ENCODE data around the gene KRT74. TPM values are rescaled to one million over a fixed set of nuclear protein-coding genes. Genes with fewer than 3 reads are reported as not detected.

The KRT74 gene
- total and polyA plus RNA-seq, 2 of the 8 experiments (the other 6 are each of a cell fraction or from before 2014, with no cell fraction given) = not detected

- no peaks in the 10 kb centered on the region for H4K20me1 ChIP-seq (replicated peaks in 1 of 2; ENCODE audit: control insufficient read depth in 1 of 2, insufficient read depth in 2 of 2, low read length in 2 of 2)
- FAIRE-seq = no peak
- no peak overlapping the region for H3K18ac ChIP-seq (ENCODE audit: extremely low read depth, low read length)
- no peaks in the 10 kb centered on the region; a peak in 1 of 7 replicates for H3K4me1 ChIP-seq (replicated peaks in 1 of 4; ENCODE audit: control insufficient read depth in 3 of 4, insufficient read depth in 4 of 4, low read length in 3 of 4)
- no peak overlapping the region for H2BK12ac ChIP-seq (ENCODE audit: low read depth, low read length)
- H2AK5ac ChIP-seq (ENCODE audit: low read depth, low read length) = no peak overlapping the region
- H2AFZ ChIP-seq (ENCODE audit: low read length) = no peak overlapping the region
- H3K9me3 ChIP-seq (ENCODE audit: insufficient read depth in 2 of 2, low read depth in 1 of 2, low read length in 1 of 2) = no peaks in the 10 kb centered on the region
- peak in 1 of 2 experiments; percentile 13 for DNase-seq (ENCODE audit: low read depth in 1 of 2, low spot score in 2 of 2)
- ChIA-PET POLR2A (ENCODE audit: partially characterized antibody) (no interaction called here), CTCF (ENCODE audit: partially characterized antibody) (interaction anchor here (1.0 to 2.8 kb wide), 6 partner anchors 34 to 371 kb away, joined by 3 to 8 read pairs (median 5); no protein-coding TSS in a partner anchor)
- H2BK120ac ChIP-seq (replicated peaks; ENCODE audit: low read depth, low read length) = no peak overlapping the region
- no peak overlapping the region for H4K8ac ChIP-seq (ENCODE audit: extremely low read depth, insufficient read depth, low read length)
- H4K5ac ChIP-seq (ENCODE audit: insufficient read length, low read depth, low read length) = no peak overlapping the region
- H3K79me1 ChIP-seq (ENCODE audit: low read depth, low read length) = no peaks in the 10 kb centered on the region
- no peak overlapping the region for H3K56ac ChIP-seq (replicated peaks; ENCODE audit: insufficient read length, low read depth, low read length)
- H3K23ac ChIP-seq (ENCODE audit: insufficient read length) = no peak overlapping the region
- no peak overlapping the region for H3K9ac ChIP-seq (replicated peaks in 1 of 4; ENCODE audit: extremely low read depth in 1 of 4, low read depth in 3 of 4, low read length in 3 of 4)
- H3K36me3 ChIP-seq (ENCODE audit: control insufficient read depth in 2 of 4, insufficient read depth in 4 of 4, low read length in 3 of 4) = no peaks in the 10 kb centered on the region
- H2BK5ac ChIP-seq (ENCODE audit: low read depth, low read length) = no peak overlapping the region
- no peak overlapping the region for H3K4me3 ChIP-seq (ENCODE audit: extremely low read depth in 1 of 4, insufficient read depth in 2 of 4, low read depth in 3 of 4, low read length in 4 of 4)
- H3K14ac ChIP-seq (ENCODE audit: insufficient read length) = no peak overlapping the region
- no peak overlapping the region for H4K91ac ChIP-seq (replicated peaks; ENCODE audit: insufficient read length, low read length)
- H3K27ac ChIP-seq (ENCODE audit: low read depth, low read length) = no peak overlapping the region
- H3K4me2 ChIP-seq (ENCODE audit: insufficient read depth in 1 of 2, low read depth in 2 of 2, low read length in 2 of 2) = no peak overlapping the region
- 90% methylated on average over 10 of the region's 10 CpGs; no CpG with 5 or more reads in 1 of the 2 experiments for WGBS, 2 experiments (ENCODE audit: extremely low coverage in 1 of 2, insufficient coverage in 1 of 2, insufficient read length in 1 of 2, insufficient replicate concordance in 2 of 2, low coverage in 1 of 2, low lambda C conversion rate in 2 of 2, missing lambda C conversion rate in 1 of 2)
- no peaks in the 10 kb centered on the region for H3K27me3 ChIP-seq (replicated peaks in 1 of 4; ENCODE audit: control insufficient read depth in 3 of 4, extremely low read depth in 1 of 4, insufficient read depth in 3 of 4, low read length in 3 of 4)
- H2BK20ac ChIP-seq (ENCODE audit: low read length) = no peak overlapping the region
- TF ChIP-seq ATF2 (IDR thresholded peaks at IDR 0.05; ENCODE audit: low read length) (no peak), EGR1 (IDR thresholded peaks at IDR 0.05; ENCODE audit: borderline replicate concordance, low read depth, low read length) (no peak), TEAD4 (IDR thresholded peaks at IDR 0.05; ENCODE audit: low read depth, low read length) (no peak), CREB1 (IDR thresholded peaks at IDR 0.05) (no peak)
- H3K4ac ChIP-seq (replicated peaks; ENCODE audit: insufficient read length, low read depth, low read length) = no peak overlapping the region
- no peaks in the 10 kb centered on the region for H3K23me2 ChIP-seq (ENCODE audit: low read depth, low read length)
- H3K79me2 ChIP-seq (ENCODE audit: control insufficient read depth in 1 of 2, insufficient read depth in 2 of 2, low read length in 2 of 2) = no peaks in the 10 kb centered on the region
- H2BK15ac ChIP-seq (ENCODE audit: low read length) = no peak overlapping the region
Observed at GRCh38 chr12:52616680-52617402, 43.2 kb upstream of the KRT74 start.
